G401 (cell line): Measurements from ENCODE around the gene AHNAK. TPM values are rescaled to one million over a fixed set of nuclear protein-coding genes. Genes with fewer than 3 reads are reported as not detected.
"Not testable (repeated sequence)": the region's sequence is repeated elsewhere in the genome, so short reads cannot be mapped to it uniquely, and the experiment has no call there.

Experiments used
- DNase-seq: peaks from one replicate; pipeline ENCODE4 v3.0.0-alpha.2; 2015; ENCODE audit warnings: low spot score
- in situ Hi-C: cut with HindIII; loops from 2 replicates; pipeline ENCODE4 v1.10.0; 2016; ENCODE audit warnings: low sequenced_read_pairs, mixed read lengths
- total RNA-seq: library from RNA; depleted of rRNA; stranded (reverse); fragments of >200 nt; shearing (Covaris generic); gene quantifications from 2 replicates; pipeline ENCODE4 v1.2.3, GENCODE V29; 2014; rRNA removed

AHNAK gene
- 161 and 197 TPM in 2 replicates for total RNA-seq

- no peak for DNase-seq
Observed at GRCh38 chr11:62546244-62546928, at the start of gene AHNAK. AHNAK (minus strand) TSS chr11:62546806; CDS start chr11:62536098, 10,708 bp downstream.

GRCh38 chr11:62595124-62595523, 48.5 kb upstream of the AHNAK start:
- in situ Hi-C loops = loop anchor here (5.0 kb wide), 1 partner anchor 77 kb away; the partner anchor contains the start of genes LBHD1 and UQCC3
- DNase-seq = no peak

More at GRCh38 chr11:62546244-62546928, at the start of gene AHNAK:
- in situ Hi-C loops = no loop called here

- in situ Hi-C loops = no loop called here
- peak; percentile 58 for DNase-seq
Observed at GRCh38 chr11:62593434-62594044, 46.9 kb upstream of the AHNAK start.

GRCh38 chr11:62592989-62593421, 46.4 kb upstream of the AHNAK start:
- in situ Hi-C loops = no loop called here
- no peak for DNase-seq

- no peak for DNase-seq
- in situ Hi-C loops = no loop called here
Observed at GRCh38 chr11:62592146-62592815, 45.7 kb upstream of the AHNAK start.

GRCh38 chr11:62591448-62592145, 45.0 kb upstream of the AHNAK start, which contains the start of gene TUT1:
TUT1 (minus strand) TSS chr11:62591523; CDS start chr11:62591485, 38 bp downstream.
- DNase-seq = peak; percentile 100
- in situ Hi-C loops = no loop called here

GRCh38 chr11:62588966-62589637, 42.5 kb upstream of the AHNAK start:
- no peak for DNase-seq
- in situ Hi-C loops = no loop called here

GRCh38 chr11:62585356-62585755, 38.8 kb upstream of the AHNAK start:
- in situ Hi-C loops = not testable (repeated sequence)

GRCh38 chr11:62581735-62582134, 35.1 kb upstream of the AHNAK start:
- DNase-seq, in situ Hi-C loops: not testable (repeated sequence)

More at GRCh38 chr11:62585356-62585755, 38.8 kb upstream of the AHNAK start:
- DNase-seq = not testable (repeated sequence)

- no peak for DNase-seq
- in situ Hi-C loops = no loop called here
Observed at GRCh38 chr11:62580959-62581715, 34.5 kb upstream of the AHNAK start.

GRCh38 chr11:62579252-62579651, 32.6 kb upstream of the AHNAK start:
- in situ Hi-C loops = no loop called here
- DNase-seq = no peak

- DNase-seq = no peak
- in situ Hi-C loops = no loop called here
Observed at GRCh38 chr11:62578541-62578940, 31.9 kb upstream of the AHNAK start.

- DNase-seq = no peak
- in situ Hi-C loops = no loop called here
Observed at GRCh38 chr11:62577046-62577714, 30.6 kb upstream of the AHNAK start.

GRCh38 chr11:62575837-62576236, 29.2 kb upstream of the AHNAK start:
- no peak for DNase-seq
- in situ Hi-C loops = no loop called here

- peak; percentile 45 for DNase-seq
- in situ Hi-C loops = no loop called here
Observed at GRCh38 chr11:62575156-62575555, 28.6 kb upstream of the AHNAK start.

- in situ Hi-C loops = loop anchor here (25.0 kb wide), 1 partner anchor 137 kb away; no protein-coding TSS in a partner anchor
- no peak for DNase-seq
Observed at GRCh38 chr11:62574363-62575071, 27.9 kb upstream of the AHNAK start.
